Nephron progenitor cell (in vitro differentiated cells): ENCODE data around the gene ARHGEF7.

Experiments used
- DNase-seq: peaks from one replicate; pipeline ENCODE4 v3.0.0; 2021
- H3K27ac Mint-ChIP-seq: 2 replicates; pipeline ENCODE4 v1.8.0; 2021; ENCODE audit warnings: mild to moderate bottlenecking, moderate library complexity, mixed read lengths
- H3K27me3 Mint-ChIP-seq: 2 replicates; pipeline ENCODE4 v1.8.0; 2021; ENCODE audit warnings: mild to moderate bottlenecking, low read depth, mixed read lengths; ENCODE audit not compliant: poor library complexity
- H3K36me3 Mint-ChIP-seq: 2 replicates; pipeline ENCODE4 v1.8.0; 2021; ENCODE audit warnings: low read depth, mixed read lengths
- H3K4me1 Mint-ChIP-seq: 2 replicates; pipeline ENCODE4 v1.8.0; 2021; ENCODE audit warnings: mixed read lengths
- H3K4me3 Mint-ChIP-seq: 2 replicates; pipeline ENCODE4 v1.8.0; 2021; ENCODE audit warnings: mild to moderate bottlenecking, moderate library complexity, mixed read lengths
- H3K9me3 Mint-ChIP-seq: 2 replicates; pipeline ENCODE4 v1.8.0; 2021; ENCODE audit warnings: mild to moderate bottlenecking, moderate library complexity, mixed read lengths
- CTCF ChIP-seq: fragments of 200-600 bp; sonication (generic); IDR thresholded peaks from 2 replicates; pipeline ENCODE4 v1.5.0; 2021; ENCODE audit warnings: antibody characterized with exemption

The ARHGEF7 gene

GRCh38 chr13:111228262-111229144 lies 113.4 kb downstream of the ARHGEF7 start:
- H3K4me1 Mint-ChIP-seq, result peaks cover 54% of the 10 kb centered on the region
- H3K36me3 Mint-ChIP-seq, result peaks cover 50% of the 10 kb centered on the region
- no peak for DNase-seq
- H3K27ac Mint-ChIP-seq, result peak overlapping the region; percentile 81
- H3K9me3 Mint-ChIP-seq, result no peaks in the 10 kb centered on the region
- H3K27me3 Mint-ChIP-seq, result no peaks in the 10 kb centered on the region
- no peak overlapping the region for H3K4me3 Mint-ChIP-seq
- no peak for TF ChIP-seq CTCF

- Mint-ChIP-seq H3K4me1 (peaks cover 42% of the 10 kb centered on the region), H3K27ac (no peak overlapping the region), H3K27me3 (no peaks in the 10 kb centered on the region), H3K36me3 (peaks cover 53% of the 10 kb centered on the region), H3K9me3 (no peaks in the 10 kb centered on the region), H3K4me3 (no peak overlapping the region)
- TF ChIP-seq CTCF, result no peak
- no peak for DNase-seq
These were observed 115.3 kb downstream of the ARHGEF7 start for GRCh38 chr13:111230385-111230930.

DNA sequence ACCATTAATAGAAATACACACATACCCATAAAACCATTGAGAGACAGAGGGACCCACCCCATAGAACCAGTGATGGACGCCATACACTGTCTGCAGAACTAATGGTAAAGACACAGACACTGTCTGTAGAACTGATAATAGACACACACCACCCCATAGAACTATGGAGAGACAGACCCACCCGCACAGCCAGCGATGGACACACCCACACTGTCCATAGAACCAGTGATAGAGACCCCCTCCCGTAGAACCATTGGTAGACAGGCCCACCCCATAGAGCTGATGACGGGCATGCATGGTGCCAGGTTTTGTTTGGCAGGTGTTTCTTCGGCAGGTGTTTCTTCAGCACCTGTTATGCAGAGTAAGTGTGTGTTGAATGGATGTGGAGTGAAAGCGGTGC lies 117.1 kb downstream of the ARHGEF7 start:
- Mint-ChIP-seq H3K27ac (no peak overlapping the region), H3K9me3 (no peaks in the 10 kb centered on the region), H3K4me3 (no peak overlapping the region), H3K36me3 (peaks cover 51% of the 10 kb centered on the region), H3K4me1 (peaks cover 26% of the 10 kb centered on the region), H3K27me3 (no peaks in the 10 kb centered on the region)
- TF ChIP-seq CTCF, result no peak
- DNase-seq, result no peak

DNA sequence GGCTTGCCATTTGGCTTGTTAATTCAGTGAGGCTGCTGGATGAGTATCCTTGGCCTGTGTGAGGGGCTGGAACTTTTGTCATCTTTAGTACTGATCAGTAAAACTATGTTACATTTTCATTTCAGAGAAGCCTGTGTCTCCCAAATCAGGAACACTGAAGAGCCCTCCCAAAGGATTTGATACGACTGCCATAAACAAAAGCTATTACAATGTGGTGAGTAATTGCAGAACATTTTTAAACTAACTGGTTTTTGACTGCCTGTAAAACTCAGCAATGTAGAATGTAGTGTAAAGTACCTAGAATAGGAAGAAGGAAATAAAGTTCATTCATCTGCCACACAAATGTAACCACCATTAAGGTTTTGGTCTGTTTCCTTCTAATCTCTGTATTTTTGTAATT lies 118.0 kb downstream of the ARHGEF7 start:
- Mint-ChIP-seq H3K27me3 (no peaks in the 10 kb centered on the region), H3K4me3 (no peak overlapping the region), H3K36me3 (peaks cover 51% of the 10 kb centered on the region), H3K9me3 (no peaks in the 10 kb centered on the region), H3K27ac (no peak overlapping the region), H3K4me1 (peaks cover 25% of the 10 kb centered on the region)
- DNase-seq, result no peak
- no peak for TF ChIP-seq CTCF

DNA sequence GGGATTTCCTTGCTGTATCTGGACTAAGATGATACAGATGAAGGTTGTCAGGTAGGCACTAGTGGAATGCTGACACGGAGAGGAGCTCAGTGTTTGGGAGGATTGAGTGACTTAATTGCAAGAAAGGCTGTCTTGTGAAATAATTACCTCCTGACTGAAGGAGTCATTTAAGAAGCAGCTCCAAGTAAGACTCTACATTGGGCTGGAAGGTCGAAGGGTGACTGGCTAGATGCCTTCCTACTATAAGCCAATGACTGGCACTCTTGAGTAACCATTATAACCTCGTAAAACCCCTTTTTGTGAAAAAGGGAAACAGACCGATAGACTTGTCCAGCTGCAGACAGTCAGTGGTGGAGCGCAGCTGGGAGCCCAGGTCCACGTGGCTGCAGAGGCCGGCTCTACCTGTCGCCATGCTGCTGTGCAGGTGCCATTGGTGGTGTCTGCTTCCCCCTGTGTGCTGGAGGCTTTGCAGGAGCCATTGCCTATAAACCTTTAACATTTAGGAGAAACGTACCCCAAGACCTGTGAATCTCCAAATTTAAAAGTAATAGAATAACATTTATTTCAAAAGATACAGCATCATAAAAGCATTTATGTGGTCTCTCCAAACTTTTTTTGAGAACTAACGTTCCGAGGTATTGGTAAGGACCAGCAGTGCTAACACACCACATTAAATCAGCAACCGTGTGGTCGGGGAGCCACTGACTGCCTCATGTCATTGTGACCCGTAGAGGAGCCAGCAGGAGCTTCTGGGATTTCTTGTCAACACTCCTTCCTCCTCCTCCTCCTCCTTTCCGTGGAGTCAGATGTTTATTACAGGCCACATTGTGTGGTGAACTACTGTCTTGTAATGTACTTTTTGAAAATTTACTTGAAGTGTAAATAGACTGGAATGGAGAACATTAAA lies 124.9 kb downstream of the ARHGEF7 start:
- H3K27ac Mint-ChIP-seq, result peak overlapping the region; percentile 24
- no peak for DNase-seq
- H3K27me3 Mint-ChIP-seq, result no peaks in the 10 kb centered on the region
- peaks cover 71% of the 10 kb centered on the region for H3K36me3 Mint-ChIP-seq
- TF ChIP-seq CTCF, result no peak
- peaks cover 18% of the 10 kb centered on the region for H3K4me1 Mint-ChIP-seq
- H3K9me3 Mint-ChIP-seq, result no peaks in the 10 kb centered on the region
- no peak overlapping the region for H3K4me3 Mint-ChIP-seq
